DMS 273 treated with DMSO at 0.1 percent for 48 hours (cell line): ENCODE data around the gene TSPAN7.

Source experiments
- DNase-seq: peaks from one replicate; lab custom pipeline; 2025; lab: John Stamatoyannopoulos, UW

TSPAN7 gene, protein sequence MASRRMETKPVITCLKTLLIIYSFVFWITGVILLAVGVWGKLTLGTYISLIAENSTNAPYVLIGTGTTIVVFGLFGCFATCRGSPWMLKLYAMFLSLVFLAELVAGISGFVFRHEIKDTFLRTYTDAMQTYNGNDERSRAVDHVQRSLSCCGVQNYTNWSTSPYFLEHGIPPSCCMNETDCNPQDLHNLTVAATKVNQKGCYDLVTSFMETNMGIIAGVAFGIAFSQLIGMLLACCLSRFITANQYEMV

DNA sequence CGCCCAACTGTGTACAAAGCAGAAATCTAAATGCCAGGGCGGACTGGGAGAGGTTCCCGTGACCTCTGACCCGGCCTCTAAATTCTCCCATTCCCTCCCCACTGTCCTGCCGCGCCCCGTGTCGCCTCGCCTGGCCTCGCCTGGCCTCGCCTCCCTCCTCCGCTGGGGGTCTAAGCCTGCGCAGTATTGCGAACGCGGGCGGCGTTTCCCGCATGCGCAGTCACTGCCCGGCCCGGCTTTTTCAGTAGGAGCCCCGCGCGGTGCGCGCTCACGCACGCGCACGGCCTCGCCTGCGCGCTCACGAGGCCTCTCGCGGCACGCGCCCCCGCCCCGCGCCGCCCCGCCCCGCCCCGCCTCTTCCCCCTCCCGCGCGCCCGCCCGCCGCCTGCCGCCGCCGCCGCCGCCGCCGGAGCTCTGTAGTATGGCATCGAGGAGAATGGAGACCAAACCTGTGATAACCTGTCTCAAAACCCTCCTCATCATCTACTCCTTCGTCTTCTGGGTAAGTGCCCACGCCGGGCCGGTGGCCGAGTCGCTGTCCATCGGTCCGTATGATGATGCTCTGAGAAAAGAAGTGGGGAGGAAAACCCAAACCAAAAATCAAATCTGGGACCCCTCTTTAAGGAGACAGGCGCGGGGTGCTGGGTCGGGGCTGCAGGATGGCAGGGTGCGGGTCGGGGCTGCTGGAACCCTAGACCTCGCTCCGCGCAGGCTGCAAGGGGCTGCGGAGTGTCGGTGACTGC is at the start of gene TSPAN7:
Gene TSPAN7, plus strand, starts transcription at position 417 of the 743 bp plus-strand sequence. Its CDS starts 5 bp downstream, at position 422.
- DNase-seq, result peak; percentile 39

DNA sequence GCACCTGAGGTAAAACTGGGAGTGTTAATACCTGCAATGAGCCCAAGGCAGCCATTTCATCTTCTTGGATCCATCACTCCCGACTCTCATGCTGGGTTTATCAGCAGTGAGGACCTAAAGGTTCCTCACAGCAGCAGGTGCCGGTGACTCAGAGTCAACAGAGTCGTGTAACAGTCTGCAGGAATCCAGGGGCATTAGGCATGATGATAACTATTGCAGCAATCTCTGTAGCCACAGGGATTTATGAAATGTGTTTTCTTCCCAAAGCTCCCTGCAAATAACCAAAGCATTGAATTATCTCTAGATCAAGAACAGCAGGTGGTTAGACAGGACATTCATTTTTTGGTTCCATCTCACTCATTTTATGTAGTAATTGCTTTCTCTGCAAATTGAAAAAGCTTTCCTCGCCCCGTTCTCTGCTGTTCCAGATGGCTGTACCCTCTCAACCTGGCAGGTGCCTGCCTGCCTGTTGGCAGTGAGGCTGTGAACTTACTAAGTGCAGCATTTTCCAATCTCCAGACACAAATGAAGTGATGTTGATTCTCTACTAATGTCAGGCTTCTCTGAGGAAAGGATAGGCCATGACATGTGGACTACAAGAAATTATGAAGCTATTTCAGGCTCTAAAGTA is 48.1 kb upstream of the TSPAN7 start:
- DNase-seq, result peak; percentile 35

DNA sequence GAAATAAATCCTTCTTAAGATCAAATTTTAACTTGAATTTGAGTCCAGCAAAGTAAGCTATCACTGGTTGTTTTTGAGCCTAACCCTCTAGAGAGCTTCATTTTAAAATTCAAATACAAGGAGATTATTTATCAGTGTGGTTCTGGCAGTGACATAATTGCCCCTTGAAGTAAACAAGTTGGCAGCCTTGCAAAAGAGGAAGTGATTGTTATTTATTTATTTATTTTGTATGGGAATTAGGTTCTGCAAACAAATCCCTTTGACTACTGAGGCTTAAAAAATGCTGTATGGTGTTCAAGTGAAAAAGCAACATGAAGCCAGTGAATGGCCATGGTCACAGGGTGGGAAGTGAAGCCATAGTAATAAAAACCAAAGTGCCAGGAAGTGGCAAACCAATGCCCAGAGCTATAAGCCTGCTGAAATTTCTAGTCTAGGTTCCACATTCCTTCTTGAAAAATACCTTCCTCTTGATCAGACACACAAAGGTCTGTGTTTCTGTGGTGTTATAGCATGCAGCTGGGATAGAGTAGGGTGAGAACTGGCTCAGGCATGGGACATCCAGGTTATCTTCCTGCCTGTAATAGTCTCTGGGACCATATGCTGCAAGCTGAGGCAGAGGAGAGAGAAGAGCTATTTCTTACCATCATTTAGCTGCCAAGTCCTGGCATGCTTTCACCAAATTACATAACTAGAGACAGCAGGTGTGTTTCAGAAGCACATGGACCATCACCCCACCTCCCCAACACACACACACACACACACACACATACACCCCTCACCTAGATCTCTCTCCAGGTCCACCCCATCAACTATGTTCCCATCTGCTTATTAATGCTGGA is 47.1 kb upstream of the TSPAN7 start:
- peak; percentile 61 for DNase-seq

DNA sequence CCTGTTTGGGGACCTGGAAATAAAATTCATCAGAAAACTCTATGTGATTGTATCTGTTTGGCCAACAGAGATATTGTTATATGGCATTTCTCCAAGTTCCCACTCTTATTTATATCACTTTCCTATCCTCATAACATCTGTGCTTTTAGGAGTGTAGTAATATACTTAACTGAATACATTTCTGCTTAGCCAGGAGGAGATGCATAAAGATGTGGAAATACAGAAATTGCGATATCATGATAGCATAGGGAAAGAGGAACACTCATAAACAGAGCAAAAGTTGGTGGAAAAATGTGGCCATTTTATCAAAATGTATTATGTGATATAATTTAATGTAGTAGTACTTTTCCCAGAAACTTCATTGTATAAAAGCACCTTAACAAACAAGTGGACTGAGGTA is 46.1 kb upstream of the TSPAN7 start:
- no peak for DNase-seq

DNA sequence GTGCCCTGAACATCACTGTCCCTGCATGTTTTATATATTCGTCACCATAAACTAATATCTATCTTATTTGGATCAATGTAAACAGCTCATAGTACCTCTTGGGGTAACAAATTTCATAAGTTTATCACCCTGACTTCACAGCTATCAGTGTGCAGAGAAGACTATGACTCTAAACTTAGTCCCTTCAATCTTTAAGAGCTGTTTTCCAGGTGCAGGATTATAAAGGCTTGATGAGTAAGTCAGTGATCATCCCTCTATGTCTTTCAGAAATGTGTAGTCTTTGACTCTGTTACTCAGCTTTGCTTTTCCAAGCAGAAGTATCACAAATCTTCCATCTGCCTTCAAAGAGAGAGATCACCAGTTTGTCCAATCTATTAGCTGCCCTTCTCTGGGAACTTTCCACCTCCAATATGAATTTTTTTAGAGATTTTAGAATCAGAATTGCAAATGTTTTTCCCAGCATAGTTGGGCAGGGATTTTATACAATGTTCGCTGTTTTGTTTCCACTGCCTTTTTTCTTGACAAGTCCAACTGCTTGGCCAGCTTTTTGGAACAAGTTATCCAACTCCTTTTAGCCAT is 45.1 kb upstream of the TSPAN7 start:
- no peak for DNase-seq

DNA sequence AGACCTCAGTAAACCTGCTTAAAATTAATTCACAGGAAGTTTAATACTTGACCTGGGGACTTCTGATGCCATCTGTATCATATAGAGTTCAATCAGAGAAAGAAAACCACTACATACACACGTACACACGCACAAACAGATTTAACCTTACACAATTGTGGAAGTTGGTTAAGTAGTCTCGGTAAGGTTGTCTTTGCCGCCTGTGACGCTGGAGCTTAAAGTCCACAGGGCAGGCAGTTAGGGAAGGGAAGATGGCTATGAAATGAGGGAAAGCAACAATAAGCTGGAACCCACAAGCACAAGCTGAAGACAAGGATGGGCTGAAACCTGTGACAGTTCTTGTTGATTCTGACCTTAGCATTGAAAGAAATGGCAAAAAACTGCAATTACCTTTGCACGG is 41.7 kb upstream of the TSPAN7 start:
- DNase-seq, result no peak

DNA sequence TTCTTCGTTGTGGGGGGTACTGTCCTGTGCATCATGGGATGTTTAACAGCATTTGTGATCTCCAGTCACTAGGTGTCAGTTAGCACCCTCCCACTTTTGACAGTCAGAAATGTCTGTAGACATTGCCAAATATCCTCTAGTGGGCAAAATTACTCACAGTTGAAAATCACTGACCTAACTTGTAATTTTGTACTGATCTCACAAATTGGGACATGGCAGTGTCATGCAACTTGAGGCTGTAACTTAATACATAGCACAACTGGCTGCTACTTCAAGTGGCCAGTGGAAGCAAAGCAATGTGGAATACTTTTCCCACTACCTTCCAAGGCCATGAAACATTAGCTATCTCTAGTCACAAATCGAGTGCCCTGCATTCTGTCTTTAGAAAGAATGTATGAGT is 23.2 kb upstream of the TSPAN7 start:
- no peak for DNase-seq

DNA sequence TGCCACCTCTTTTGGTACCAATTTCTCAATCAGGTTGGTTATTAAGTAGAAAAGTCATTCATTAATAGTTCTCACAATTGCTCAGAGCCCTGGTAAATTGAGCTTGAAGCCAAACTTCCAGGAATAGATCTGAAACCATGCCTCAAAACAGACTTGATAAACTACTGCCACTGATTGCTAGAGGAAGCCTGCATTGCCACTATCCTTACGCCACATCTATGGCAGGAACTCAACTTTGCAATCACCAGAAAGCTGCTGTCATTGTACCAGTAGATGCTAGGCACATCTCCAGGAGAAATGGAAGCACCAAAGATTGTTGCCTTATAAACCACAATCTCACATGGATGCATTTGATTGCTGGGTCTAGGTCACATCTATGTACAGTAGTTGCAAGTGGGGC is 21.6 kb upstream of the TSPAN7 start:
- no peak for DNase-seq

DNA sequence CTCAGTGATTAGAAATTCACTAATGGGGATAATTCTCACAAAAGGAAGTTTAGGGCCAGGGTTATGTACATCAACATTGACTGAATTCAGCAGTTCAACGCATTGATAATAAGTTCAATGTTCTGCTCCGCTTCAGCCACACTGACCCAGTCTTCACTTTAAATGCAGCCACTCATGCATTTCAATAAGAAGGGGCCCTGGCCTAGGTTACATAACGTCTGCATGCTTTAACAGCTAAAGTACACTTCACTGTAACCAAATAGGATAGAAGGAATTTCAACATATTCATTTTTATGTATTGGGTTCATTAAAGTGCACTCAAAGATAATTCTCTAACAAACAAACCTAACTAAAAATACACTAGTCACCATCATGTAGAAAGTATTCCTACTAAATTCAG is 12.8 kb upstream of the TSPAN7 start:
- no peak for DNase-seq

DNA sequence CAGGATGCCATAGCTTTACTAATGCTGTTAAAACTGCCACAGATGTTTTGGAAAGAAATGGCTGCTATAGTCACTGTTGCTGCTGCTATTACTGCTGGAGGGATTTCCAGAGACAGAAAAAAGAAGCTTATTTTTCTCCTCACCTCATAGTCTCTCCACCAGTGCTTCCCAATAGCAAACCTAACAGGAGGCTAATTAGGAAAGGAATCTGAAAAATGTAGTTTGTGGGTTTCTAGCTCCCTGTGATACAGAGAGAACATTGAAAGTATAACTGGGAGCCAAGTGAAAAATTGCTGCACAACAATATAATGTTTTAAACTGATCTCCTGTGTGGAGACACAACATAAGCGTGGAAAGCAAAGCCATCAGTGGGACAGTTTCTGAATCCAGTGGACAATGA is 8.6 kb upstream of the TSPAN7 start:
- no peak for DNase-seq

DNA sequence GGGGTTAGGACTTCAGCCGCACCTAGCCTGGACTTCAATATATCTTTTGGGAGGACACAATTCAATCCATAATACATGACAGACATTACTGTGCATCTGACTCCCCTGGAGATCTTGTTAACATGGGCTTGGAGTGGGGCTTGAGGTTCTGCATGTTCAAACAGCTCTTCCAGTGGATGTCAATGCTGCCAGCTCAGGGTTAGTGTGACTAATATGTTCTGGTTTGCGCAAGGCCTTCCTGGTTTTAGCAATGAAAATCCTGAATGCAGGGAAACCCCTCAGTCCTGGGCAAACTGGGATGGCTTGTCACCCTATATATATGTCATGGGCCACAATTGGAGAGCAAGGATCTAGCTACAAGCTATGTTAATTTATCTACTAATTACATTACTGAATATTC is 2.7 kb upstream of the TSPAN7 start:
- DNase-seq, result no peak

DNA sequence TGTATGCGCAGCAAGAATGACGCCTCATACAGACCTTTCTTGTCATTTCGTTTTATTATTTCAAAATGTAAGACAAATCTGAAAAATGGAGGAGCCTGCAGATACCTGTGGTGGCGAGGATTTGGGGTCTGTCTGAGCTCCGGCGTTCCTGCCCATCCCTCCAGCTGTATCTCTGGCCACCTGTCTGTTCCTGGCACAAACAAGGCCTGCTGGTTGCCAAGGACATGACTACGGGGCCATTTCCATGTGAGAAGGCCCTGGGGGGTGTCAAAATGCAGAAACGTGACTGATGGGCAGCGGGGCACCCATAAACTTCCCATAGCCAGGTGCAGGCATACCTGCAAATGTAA is 591 bp upstream of the TSPAN7 start:
- DNase-seq, result no peak

DNA sequence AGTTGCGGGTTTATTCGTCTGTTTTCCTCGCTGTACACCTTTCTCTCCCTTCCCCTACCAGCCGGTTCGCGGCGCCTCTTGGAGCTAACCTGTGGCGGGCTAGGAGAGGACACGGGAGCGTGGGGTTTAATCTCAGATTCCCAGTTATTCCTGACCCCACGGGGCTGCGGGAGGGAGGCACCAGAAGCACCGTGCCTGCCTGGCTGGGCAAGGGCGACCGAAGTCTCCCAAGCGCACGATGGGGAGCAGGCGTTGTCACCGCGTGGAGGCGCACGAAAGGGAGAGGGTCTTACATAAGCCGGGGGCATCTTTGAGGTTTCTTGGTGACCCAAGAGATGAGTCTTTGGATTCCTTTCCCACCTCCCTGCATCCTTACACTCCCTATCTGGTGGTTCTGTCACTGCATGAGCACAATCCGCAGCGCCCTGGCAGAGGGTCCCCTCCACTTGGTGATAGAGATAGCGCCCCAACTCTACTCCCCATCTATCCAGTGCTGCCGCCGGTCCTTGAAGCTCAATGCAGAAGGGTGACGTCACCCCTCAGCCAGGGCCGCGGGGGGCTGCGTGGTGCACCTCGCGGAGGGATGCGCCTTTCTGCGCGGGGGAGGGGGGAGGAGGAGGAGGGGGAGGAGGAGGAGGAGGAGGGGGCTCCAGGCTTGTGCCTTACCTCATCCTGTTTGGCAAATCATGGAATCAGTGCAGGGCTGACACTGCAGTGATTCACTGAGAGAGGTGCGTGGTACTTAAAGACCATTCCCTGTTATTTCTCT is 793 bp downstream of the TSPAN7 start:
- no peak for DNase-seq

DNA sequence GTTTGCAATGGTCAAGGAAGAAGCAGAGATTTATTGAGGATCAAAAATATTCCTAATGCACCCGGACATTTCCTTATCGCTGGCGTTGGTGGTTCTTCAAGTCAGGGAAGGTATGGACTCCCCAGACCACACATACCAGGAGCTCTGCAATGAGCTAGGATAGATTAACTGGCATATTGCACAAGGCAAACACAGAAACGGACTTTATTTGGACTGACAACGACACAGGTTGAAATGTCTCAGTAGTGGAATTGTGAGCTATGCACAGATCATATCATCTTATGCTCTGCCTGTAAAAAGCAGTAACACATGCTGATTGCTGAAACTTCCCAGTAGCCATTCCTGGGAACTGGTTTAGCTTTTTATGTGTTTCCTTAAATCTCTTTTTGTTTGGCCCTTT is 1.7 kb downstream of the TSPAN7 start:
- DNase-seq, result no peak

DNA sequence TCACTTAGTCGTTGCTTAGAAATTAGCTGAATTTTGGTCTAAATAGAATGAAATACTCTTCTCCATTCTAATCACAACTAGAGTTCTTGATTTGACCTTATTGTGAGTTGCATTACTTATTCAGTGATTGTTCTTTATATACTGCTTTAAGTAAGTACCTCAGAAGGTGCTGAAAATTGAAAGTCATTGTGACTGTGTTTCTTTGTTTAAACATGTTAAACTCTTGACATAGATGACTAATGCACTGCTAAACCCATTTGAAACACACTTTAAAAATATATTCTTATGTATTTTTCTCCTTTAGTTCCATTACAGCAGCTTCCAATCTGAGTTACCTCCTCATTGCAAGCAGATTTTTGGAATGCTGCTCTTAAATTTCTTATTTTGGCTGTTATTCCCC is 9.1 kb downstream of the TSPAN7 start:
- no peak for DNase-seq

DNA sequence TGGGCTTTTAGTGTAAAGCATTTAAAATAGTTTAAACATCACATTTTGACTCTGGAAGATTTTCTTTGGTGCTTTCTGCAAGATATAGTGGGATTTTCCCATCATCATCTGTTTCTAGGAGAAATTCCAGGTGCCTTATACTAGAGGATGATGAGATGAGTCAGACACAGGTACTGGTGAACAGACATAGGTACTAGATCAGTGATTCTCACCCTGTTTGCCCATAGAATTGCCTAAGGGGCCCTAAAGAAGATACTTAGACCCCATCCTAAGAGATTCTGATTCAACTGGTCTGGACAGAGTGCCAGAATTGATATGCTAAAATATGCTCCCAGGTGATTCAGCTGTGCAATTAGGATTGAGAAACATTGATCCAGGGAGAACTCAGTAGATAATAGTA is 9.7 kb downstream of the TSPAN7 start:
- DNase-seq, result no peak

DNA sequence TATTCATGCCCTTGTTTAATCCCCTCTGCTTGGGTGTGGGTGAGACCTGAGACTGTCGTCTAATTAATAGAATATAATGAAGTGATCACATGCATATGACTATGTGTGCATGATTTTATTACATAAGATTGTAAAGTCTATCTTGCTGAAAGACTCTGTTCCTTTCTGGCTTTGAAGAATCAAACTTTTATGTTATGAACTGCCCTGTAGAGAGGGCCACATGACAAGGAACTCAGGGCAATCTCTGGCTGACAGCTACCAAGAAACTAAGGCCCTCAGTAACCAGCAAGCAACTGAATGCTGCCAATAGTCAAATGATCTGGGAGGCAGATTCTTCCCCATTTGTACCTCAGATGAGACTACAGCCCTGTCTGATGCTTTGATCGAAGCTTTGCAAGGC is 13.5 kb downstream of the TSPAN7 start:
- DNase-seq, result no peak

DNA sequence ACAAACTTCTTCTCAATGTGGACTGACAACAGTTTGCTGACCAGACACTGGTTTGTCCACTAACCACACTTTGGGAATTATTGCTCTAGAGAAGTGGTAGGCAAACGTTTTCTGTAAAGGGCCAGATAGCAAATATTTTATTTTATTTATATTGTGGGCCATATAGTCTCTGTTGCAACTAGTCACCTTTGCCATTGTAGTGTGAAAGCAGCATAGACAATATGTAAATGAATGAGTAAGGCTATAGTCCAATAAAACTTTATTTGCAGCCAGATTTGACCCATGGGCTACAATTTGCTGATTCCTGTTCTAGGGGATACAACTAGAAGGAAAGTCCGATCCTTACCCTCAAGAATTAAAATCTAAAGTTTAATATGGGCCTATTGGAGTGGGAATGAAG is 14.5 kb downstream of the TSPAN7 start:
- DNase-seq, result no peak

DNA sequence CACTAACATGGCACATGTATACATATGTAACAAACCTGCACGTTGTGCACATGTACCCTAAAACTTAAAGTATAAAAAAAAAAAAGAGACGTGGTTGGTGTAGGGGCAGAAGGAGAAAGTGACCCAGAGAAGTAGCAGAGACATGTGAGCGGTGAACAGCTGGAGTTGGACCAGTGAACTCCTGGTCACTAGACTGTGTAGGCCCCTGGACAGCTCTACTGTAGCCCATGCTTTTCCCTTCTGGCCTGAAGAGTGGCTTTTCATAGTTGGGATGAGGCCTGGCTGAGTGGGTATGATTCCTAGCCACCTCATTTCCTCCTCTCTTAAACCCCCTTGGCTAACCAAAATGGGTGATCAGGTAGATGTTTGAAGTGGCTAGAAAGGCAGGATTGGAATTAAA is 16.4 kb downstream of the TSPAN7 start:
- DNase-seq, result no peak

DNA sequence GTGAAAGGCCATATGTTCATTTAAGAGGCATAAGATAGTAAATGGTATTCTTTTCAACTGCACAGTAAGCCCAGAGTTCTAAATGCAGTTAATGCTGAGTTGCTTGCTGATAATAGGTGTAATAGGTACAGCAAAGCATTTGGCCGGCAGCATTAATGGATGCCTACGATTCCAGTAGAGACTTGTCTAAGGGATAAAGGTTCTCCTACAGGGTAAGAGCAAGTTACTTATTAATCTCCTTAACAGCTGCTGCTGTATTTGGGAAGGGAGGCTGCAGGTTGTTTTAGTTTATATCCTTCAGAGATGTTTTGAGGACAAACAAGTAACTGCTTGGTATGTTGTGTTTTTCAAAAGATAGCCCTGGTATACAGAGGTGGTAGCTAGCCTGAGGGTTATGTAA is 16.8 kb downstream of the TSPAN7 start:
- DNase-seq, result peak; percentile 29

DNA sequence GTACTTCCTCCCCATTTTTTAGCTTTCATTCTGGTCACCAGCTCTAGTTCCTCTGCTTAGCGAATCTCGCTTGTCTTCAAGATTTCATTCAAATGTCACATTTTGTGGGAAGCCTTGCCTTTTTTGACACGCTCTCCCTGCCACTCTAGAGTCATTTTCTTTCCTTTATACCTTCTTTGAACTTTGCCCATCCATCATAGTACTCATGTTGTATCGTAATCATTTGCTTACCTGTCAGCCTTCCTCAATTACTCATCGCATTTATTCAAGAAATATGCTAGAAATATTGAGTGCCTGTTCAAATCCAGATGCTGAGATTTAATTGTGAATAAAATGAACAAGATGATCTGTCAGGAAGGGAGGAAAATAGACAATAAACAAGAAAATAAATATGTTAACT is 21.8 kb downstream of the TSPAN7 start:
- no peak for DNase-seq

DNA sequence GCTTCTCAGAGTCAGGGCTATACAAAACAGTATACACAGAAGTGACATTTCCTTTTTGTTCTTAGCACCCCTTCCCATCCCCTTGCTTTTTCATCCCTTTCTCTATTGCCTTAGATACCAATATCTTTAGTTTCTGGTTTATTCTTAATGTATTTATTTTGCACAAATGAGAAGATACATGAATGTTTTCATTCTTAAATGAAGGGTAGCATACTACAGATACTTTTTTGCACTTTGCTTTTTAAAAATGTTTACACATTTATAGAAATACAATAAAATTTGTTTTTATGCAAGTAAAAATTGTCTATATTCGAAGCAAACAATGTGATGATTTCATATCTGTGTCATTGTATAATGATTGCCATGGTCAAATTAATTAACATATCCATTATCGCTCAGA is 33.1 kb downstream of the TSPAN7 start:
- no peak for DNase-seq
